Smooth muscle cell (in vitro differentiated cells): Measurements from ENCODE around the gene RARG. TPM values are rescaled to one million over a fixed set of nuclear protein-coding genes. Genes with fewer than 3 reads are reported as not detected.

Source experiments
- DNase-seq: peaks from one replicate; lab custom pipeline; 2025; ENCODE audit not compliant: unreplicated experiment; lab: John Stamatoyannopoulos, UW
- H2AFZ ChIP-seq: fragments of 200-600 bp; sonication (generic); 2 replicates; pipeline ENCODE4 v1.6.0; 2016; ENCODE audit warnings: antibody characterized with exemption, low read depth, mild to moderate bottlenecking
- H3F3A ChIP-seq: fragments of 200-600 bp; sonication (generic); 2 replicates; pipeline ENCODE4 v1.6.0; 2017; ENCODE audit warnings: antibody characterized with exemption, low read depth
- H3K27ac ChIP-seq: fragments of 200-600 bp; sonication (generic); 2 replicates; pipeline ENCODE4 v1.5.1; 2016; ENCODE audit warnings: low read depth, mild to moderate bottlenecking
- H3K27me3 ChIP-seq: fragments of 200-600 bp; sonication (generic); 2 replicates; pipeline ENCODE4 v1.6.1; 2016; ENCODE audit warnings: low read depth, mild to moderate bottlenecking
- H3K36me3 ChIP-seq: fragments of 200-600 bp; sonication (generic); 2 replicates; pipeline ENCODE4 v1.5.1; 2016; ENCODE audit warnings: low read depth
- H3K4me1 ChIP-seq: fragments of 200-600 bp; sonication (generic); 2 replicates; pipeline ENCODE4 v1.5.1; 2016; ENCODE audit warnings: low read depth
- H3K4me2 ChIP-seq: fragments of 200-600 bp; sonication (generic); 2 replicates; pipeline ENCODE4 v1.6.0; 2016; ENCODE audit warnings: mild to moderate bottlenecking
- H3K4me3 ChIP-seq: fragments of 200-600 bp; sonication (generic); 2 replicates; pipeline ENCODE4 v1.5.1; 2016; ENCODE audit warnings: mild to moderate bottlenecking
- H3K79me2 ChIP-seq: fragments of 200-600 bp; sonication (generic); 2 replicates; pipeline ENCODE4 v1.6.0; 2016; ENCODE audit warnings: low read depth, mild to moderate bottlenecking
- H3K9ac ChIP-seq: fragments of 200-600 bp; sonication (generic); 2 replicates; pipeline ENCODE4 v1.6.0; 2016; ENCODE audit warnings: low read depth
- H3K9me3 ChIP-seq: fragments of 200-600 bp; sonication (generic); replicated peaks from 2 replicates; pipeline ENCODE4 v1.5.1; 2016; ENCODE audit warnings: low read depth
- H4K20me1 ChIP-seq: fragments of 200-600 bp; sonication (generic); 2 replicates; pipeline ENCODE4 v1.6.0; 2016; ENCODE audit warnings: low read depth
- WGBS: methylation state at CpG from one replicate; pipeline ENCODE4 v1.1.7; 2016; ENCODE audit warnings: low lambda C conversion rate; 5-methylcytosine and 5-hydroxymethylcytosine counted together
- polyA plus RNA-seq: library from polyadenylated mRNA; unstranded; fragments of >200 nt; fragmentation: Nextera tagmentation; extraction: Ambion mirVana; gene quantifications from 2 replicates; pipeline ENCODE4 v1.2.1, GENCODE V29; 2016
- total RNA-seq: library from RNA; depleted of rRNA; stranded (reverse); fragments of >200 nt; gene quantifications from 2 replicates; pipeline ENCODE4 v1.2.3, GENCODE V29; 2014
- TF ChIP-seq, protein P1 (sequence below): fragments of 200-600 bp; sonication (generic); IDR thresholded peaks from 2 replicates; pipeline ENCODE4 v1.5.1; 2017; ENCODE audit warnings: borderline replicate concordance, mild to moderate bottlenecking, antibody characterized with exemption; ENCODE audit not compliant: insufficient read depth, poor library complexity, severe bottlenecking

The RARG gene
- total and polyA plus RNA-seq, 2 experiments from 2014 or later = 21.8 to 32.9 TPM

DNA sequence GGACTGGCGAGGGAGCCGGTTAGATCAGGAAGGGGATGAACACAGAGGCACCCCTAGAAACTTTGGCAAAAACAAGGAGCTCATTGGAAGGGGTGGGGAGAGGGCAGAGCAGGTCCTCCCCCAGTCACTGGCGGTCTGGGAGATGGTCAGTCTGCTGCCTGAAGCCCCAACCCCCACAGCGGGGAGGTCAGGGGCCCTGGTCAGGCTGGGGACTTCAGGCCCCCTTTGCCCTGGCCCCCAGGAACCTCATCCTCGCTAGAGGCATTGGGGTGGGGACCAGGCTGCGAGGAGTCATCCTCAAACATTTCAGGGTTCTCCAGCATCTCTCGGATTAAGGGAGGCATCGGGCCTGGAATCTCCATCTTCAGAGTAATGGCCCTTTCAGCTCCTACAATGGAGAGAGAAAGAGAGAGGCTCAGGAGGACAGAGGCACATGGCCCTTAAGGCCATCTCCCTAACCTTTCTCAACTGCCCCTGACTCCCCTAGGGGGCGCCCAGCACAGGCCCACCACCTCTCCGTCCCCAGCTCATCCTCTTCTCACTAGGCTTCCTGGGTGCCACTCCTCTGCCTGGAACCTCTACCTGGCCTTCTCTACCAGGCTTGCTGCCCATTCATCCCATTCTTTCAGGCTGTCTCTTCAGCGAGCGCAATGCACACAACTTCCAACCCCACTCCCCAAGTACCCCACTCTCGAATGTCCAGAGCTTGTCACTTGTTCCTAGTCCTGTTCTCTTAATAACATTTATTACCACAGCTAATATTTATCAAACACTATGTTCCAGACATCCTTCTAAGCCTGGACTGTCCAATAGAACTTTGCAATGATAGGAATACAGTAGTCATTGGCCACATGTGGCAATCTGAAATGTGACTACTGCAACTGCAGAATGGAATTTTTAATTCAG is 20.3 kb downstream of the RARG start:
- Histone ChIP-seq H3K9me3 (no peaks in the 10 kb centered on the region), H3K4me2 (no peak overlapping the region), H4K20me1 (peaks cover 17% of the 10 kb centered on the region), H3F3A (no peaks in the 10 kb centered on the region), H2AFZ (no peak overlapping the region), H3K4me1 (no peaks in the 10 kb centered on the region), H3K27me3 (no peaks in the 10 kb centered on the region), H3K36me3 (no peaks in the 10 kb centered on the region), H3K4me3 (no peak overlapping the region), H3K27ac (no peak overlapping the region), H3K9ac (no peak overlapping the region), H3K79me2 (no peaks in the 10 kb centered on the region)
- TF ChIP-seq, protein P1, sequence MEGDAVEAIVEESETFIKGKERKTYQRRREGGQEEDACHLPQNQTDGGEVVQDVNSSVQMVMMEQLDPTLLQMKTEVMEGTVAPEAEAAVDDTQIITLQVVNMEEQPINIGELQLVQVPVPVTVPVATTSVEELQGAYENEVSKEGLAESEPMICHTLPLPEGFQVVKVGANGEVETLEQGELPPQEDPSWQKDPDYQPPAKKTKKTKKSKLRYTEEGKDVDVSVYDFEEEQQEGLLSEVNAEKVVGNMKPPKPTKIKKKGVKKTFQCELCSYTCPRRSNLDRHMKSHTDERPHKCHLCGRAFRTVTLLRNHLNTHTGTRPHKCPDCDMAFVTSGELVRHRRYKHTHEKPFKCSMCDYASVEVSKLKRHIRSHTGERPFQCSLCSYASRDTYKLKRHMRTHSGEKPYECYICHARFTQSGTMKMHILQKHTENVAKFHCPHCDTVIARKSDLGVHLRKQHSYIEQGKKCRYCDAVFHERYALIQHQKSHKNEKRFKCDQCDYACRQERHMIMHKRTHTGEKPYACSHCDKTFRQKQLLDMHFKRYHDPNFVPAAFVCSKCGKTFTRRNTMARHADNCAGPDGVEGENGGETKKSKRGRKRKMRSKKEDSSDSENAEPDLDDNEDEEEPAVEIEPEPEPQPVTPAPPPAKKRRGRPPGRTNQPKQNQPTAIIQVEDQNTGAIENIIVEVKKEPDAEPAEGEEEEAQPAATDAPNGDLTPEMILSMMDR = peak; percentile 21
- no peak for DNase-seq
- 90% methylated on average over 13 of the region's 13 CpGs for WGBS

DNA sequence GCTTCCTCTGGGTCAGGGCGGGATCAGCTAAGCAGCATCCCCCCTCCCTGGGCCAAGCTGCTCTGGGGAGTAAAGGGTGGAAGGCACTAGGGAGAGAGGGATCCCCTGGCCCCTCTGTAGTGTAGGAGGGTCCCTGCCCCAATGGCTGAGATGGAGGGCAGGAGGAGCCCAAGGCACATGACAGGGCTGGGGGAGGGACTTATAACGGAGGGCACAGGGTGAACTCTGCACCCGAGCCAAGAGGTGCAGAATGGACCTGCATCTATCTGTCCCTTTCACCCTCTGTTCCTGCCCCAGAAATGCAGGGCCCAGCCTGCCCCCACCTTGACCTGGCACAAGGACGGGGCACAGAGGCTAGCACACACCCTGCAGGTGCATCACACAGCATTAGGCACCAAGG is 21.2 kb downstream of the RARG start:
- peaks cover 9% of the 10 kb centered on the region for H4K20me1 ChIP-seq
- no peak overlapping the region for H3K27ac ChIP-seq
- H2AFZ ChIP-seq = no peak overlapping the region
- H3K9ac ChIP-seq = no peak overlapping the region
- 100% methylated on average over 4 of the region's 4 CpGs for WGBS
- H3K4me2 ChIP-seq = no peak overlapping the region
- no peaks in the 10 kb centered on the region for H3K27me3 ChIP-seq
- no peak overlapping the region for H3K4me3 ChIP-seq
- no peaks in the 10 kb centered on the region for H3K4me1 ChIP-seq
- H3K79me2 ChIP-seq = no peaks in the 10 kb centered on the region
- no peak for DNase-seq
- H3F3A ChIP-seq = peaks cover 7% of the 10 kb centered on the region
- TF ChIP-seq, protein P1 = no peak
- no peaks in the 10 kb centered on the region for H3K9me3 ChIP-seq
- no peaks in the 10 kb centered on the region for H3K36me3 ChIP-seq

DNA sequence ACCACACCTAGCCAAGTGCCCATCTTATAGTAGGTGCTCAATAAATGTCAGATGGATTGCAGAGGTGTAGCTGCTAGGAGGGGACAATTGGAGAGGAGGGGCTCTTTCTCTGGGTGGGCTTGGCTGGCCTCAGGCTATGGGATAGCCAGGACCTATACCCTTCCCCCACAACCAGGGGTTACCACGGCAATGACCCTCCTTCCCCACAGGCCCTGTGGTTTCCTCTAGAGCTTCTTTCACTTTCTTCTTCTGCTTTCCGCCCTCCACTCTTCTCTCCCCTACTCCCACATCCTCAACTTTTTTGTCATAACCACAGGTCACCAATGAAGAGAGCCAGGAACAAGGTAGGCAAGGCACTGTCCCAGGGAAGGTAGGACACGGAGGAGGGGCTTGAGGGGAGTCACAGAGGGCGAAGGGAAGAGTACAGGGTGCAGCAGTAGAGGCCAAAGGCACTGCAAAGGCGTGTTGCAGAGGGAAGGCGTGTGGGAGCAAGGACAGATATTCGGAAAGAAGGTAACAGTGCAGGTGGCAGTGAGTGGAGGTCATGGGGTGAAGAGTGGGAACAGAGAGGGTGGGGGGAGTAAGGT is 23.0 kb downstream of the RARG start:
- Histone ChIP-seq H2AFZ (no peak overlapping the region), H3K9ac (no peak overlapping the region), H3K4me1 (no peaks in the 10 kb centered on the region), H3K79me2 (no peaks in the 10 kb centered on the region), H3K9me3 (no peaks in the 10 kb centered on the region), H3K27me3 (no peaks in the 10 kb centered on the region), H3K36me3 (no peaks in the 10 kb centered on the region), H3K4me2 (no peak overlapping the region), H3F3A (peaks cover 15% of the 10 kb centered on the region), H4K20me1 (no peaks in the 10 kb centered on the region), H3K27ac (no peak overlapping the region), H3K4me3 (no peak overlapping the region)
- DNase-seq = no peak
- WGBS = 85% methylated on average over 7 of the region's 7 CpGs
- TF ChIP-seq, protein P1 = no peak
